ENCODE data around the gene GPATCH11.

The GPATCH11 gene

GRCh38 chr2:37083873-37084794 lies at the start of gene GPATCH11, which contains the start of gene HEATR5B:
Gene GPATCH11 (plus strand): TSS chr2:37084518. CDS start chr2:37088382, 3,864 bp downstream.
Gene HEATR5B (minus strand): TSS chr2:37084372. CDS start chr2:37083414, 958 bp downstream.
- peak; percentile 88 for DNase-seq

- no peak for DNase-seq
These were observed 46.5 kb upstream of the GPATCH11 start for GRCh38 chr2:37037771-37038170.

- DNase-seq = no peak
These were observed 44.7 kb upstream of the GPATCH11 start for GRCh38 chr2:37039580-37039979.

- no peak for DNase-seq
These were observed 31.6 kb upstream of the GPATCH11 start for GRCh38 chr2:37052600-37053332.

- DNase-seq = no peak
These were observed 24.5 kb upstream of the GPATCH11 start for GRCh38 chr2:37059841-37060240.

- DNase-seq = no peak
These were observed 23.9 kb upstream of the GPATCH11 start for GRCh38 chr2:37060446-37060845.

GRCh38 chr2:37061013-37061711 lies 23.2 kb upstream of the GPATCH11 start:
- DNase-seq = no peak

GRCh38 chr2:37061776-37062175 lies 22.5 kb upstream of the GPATCH11 start:
- no peak for DNase-seq

GRCh38 chr2:37068686-37069085 lies 15.6 kb upstream of the GPATCH11 start:
- no peak for DNase-seq

- DNase-seq = no peak
These were observed 13.4 kb upstream of the GPATCH11 start for GRCh38 chr2:37070931-37071330.

- no peak for DNase-seq
These were observed 4.1 kb upstream of the GPATCH11 start for GRCh38 chr2:37080266-37080665.

GRCh38 chr2:37080689-37081088 lies 3.6 kb upstream of the GPATCH11 start:
- no peak for DNase-seq

- no peak for DNase-seq
These were observed 479 bp downstream of the GPATCH11 start for GRCh38 chr2:37084797-37085196.

- DNase-seq = no peak
These were observed 1.4 kb downstream of the GPATCH11 start for GRCh38 chr2:37085731-37086147.

GRCh38 chr2:37090019-37090477 lies 5.7 kb downstream of the GPATCH11 start:
- no peak for DNase-seq

GRCh38 chr2:37091873-37092272 lies 7.6 kb downstream of the GPATCH11 start:
- DNase-seq = no peak

GRCh38 chr2:37096568-37096967 lies 12.2 kb downstream of the GPATCH11 start:
- no peak for DNase-seq

GRCh38 chr2:37098416-37099118 lies 14.2 kb downstream of the GPATCH11 start:
- DNase-seq = no peak

GRCh38 chr2:37100054-37100453 lies 15.7 kb downstream of the GPATCH11 start:
- DNase-seq = no peak

- no peak for DNase-seq
These were observed 18.3 kb downstream of the GPATCH11 start for GRCh38 chr2:37102588-37102987.

GRCh38 chr2:37104178-37104577 lies 19.9 kb downstream of the GPATCH11 start:
- DNase-seq = no peak

- DNase-seq = no peak
These were observed 20.8 kb downstream of the GPATCH11 start for GRCh38 chr2:37105150-37105549.
